ENCODE data around the gene ANK3.

- no peak for TF ChIP-seq CTCF (tag by site-specific recombination; IDR thresholded peaks at IDR 0.05)
- TF ChIP-seq ZNF521 (tag by site-specific recombination; IDR thresholded peaks at IDR 0.05), result no peak
- TF ChIP-seq TCF7L2 (IDR thresholded peaks at IDR 0.05; ENCODE audit: borderline replicate concordance, low read depth, low read length), result no peak
These were observed 93.6 kb downstream of the ANK3 start for GRCh38 chr10:60296073-60296472.
